GM23248 (cell line): ENCODE measurements around the gene ASPRV1.

Experiments
- EZH2 ChIP-seq: fragments of 200-600 bp; sonication (generic); IDR thresholded peaks from 2 replicates; pipeline ENCODE4 v1.6.1; 2018; ENCODE audit warnings: antibody characterized with exemption, mild to moderate bottlenecking; ENCODE audit not compliant: insufficient read depth, poor library complexity, severe bottlenecking
- EZH2phosphoT487 ChIP-seq: fragments of 200-600 bp; sonication (generic); IDR thresholded peaks from 2 replicates; pipeline ENCODE4 v1.6.1; 2018; ENCODE audit warnings: antibody characterized with exemption, moderate library complexity, mild to moderate bottlenecking, low read depth; ENCODE audit not compliant: insufficient read depth

GRCh38 chr2:69989441-69990105, 28.1 kb upstream of the ASPRV1 start:
- no peak for TF ChIP-seq EZH2
- TF ChIP-seq EZH2phosphoT487, result no peak
